Kidney (tissue), 14 donors: Measurements from ENCODE around the gene CEP89. TPM values are rescaled to one million over a fixed set of nuclear protein-coding genes. Genes with fewer than 3 reads are reported as not detected.

ENCODE experiments used
- DNase-seq, 5 donors: peaks; one replicate each; pipeline ENCODE4 v3.0.0-alpha.2; 2013 to 2020
- FAIRE-seq: peaks from 2 replicates; lab custom pipeline; 2012; peaks lifted over from hg19 to GRCh38; lab: Jason Lieb, UNC
- H3K27ac ChIP-seq, 2 donors: one replicate each; pipeline ENCODE4 v1.7.0; 2013; ENCODE audit warnings: low read depth in 2 of 2, low read length in 2 of 2, inconsistent platforms in 1 of 2
- H3K27me3 ChIP-seq: one replicate; pipeline ENCODE4 v1.7.1; 2013; ENCODE audit warnings: low read length, inconsistent platforms; ENCODE audit not compliant: control insufficient read depth, insufficient read depth
- H3K36me3 ChIP-seq, 3 donors: one replicate each; pipeline versions ENCODE4 v1.7.0 to v1.7.1; 2013; ENCODE audit warnings: low read length in 3 of 3, control low read depth in 1 of 3, inconsistent platforms in 1 of 3; ENCODE audit not compliant: insufficient read depth in 3 of 3, control insufficient read depth in 2 of 3
- H3K4me1 ChIP-seq, 3 donors: one replicate each; pipeline versions ENCODE4 v1.7.0 to v1.7.1; 2013; ENCODE audit warnings: low read length in 3 of 3, inconsistent platforms in 1 of 3, low read depth in 1 of 3; ENCODE audit not compliant: control insufficient read depth in 2 of 3, insufficient read depth in 2 of 3
- H3K4me3 ChIP-seq, 3 donors: one replicate each; pipeline versions ENCODE4 v1.7.0 to v1.8.1; 2013; ENCODE audit warnings: low read length in 3 of 3, control low read depth in 1 of 3, inconsistent platforms in 1 of 3
- H3K9ac ChIP-seq, 3 donors: one replicate each; pipeline versions ENCODE4 v1.7.0 to v1.7.1; 2013; ENCODE audit warnings: low read length in 3 of 3, control low read depth in 1 of 3, inconsistent platforms in 1 of 3
- H3K9me3 ChIP-seq, 3 donors: one replicate each; pipeline versions ENCODE4 v1.7.0 to v1.7.1; 2013; ENCODE audit warnings: low read length in 3 of 3, control low read depth in 1 of 3, inconsistent platforms in 1 of 3; ENCODE audit not compliant: control insufficient read depth in 2 of 3, insufficient read depth in 1 of 3
- CTCF ChIP-seq: IDR thresholded peaks from 3 replicates; pipeline ENCODE4 v1.5.1; 2012; ENCODE audit warnings: mild to moderate bottlenecking, moderate library complexity, borderline replicate concordance; ENCODE audit not compliant: insufficient read depth; ENCODE audit errors: extremely low read depth
- intact Hi-C: fragments of 100-400 bp; cut with DNase I; formaldehyde crosslinking; loops from one replicate; pipeline ENCODE4 v1.11.1; 2022
- polyA plus RNA-seq: library from polyadenylated mRNA; stranded (reverse); fragments of 350-450 nt; fragmentation: Illumina TruSeq; extraction: RNeasy Lipid Tissue Mini Kit (QIAGEN cat#74804); gene quantifications from one replicate; pipeline ENCODE4 v1.2.3, GENCODE V29; 2014; ENCODE audit warnings: low read depth, low replicate concordance; ENCODE audit not compliant: insufficient read depth
- total RNA-seq: library from RNA; stranded (reverse); fragmentation: NEBNext Ultra II Directional; extraction: Animal tissue kit (Norgen Biotek cat#: 25700); gene quantifications from one replicate; pipeline ENCODE4 v1.2.1, GENCODE V29; 2021
- donor health status: control.
- donor health status: control.
- donor health status: control.
- donor health status: control.
- donor health status: control.
- donor health status: DM: yes; HTN: yes; CAD: no.
- donor health status: Normal renal cell carcinoma (clear cell type).

CEP89 gene
- total and polyA plus RNA-seq, 2 donors from 2014 or later: 12.4 to 24.0 TPM

GRCh38 chr19:32890841-32891240 lies 80.9 kb downstream of the CEP89 start:
- TF ChIP-seq CTCF: no peak
- no peak for FAIRE-seq
- Histone ChIP-seq H3K27me3 (no peaks in the 10 kb centered on the region), H3K9ac (no peak overlapping the region), H3K4me1 (no peaks in the 10 kb centered on the region), H3K4me3 (no peak overlapping the region), H3K36me3 (peaks cover 0 to 5% (median 0%) of the 10 kb centered on the region in 3 donors), H3K9me3 (peaks cover 2 to 10% (median 5%) of the 10 kb centered on the region in 3 donors), H3K27ac (no peak overlapping the region)
- no peak for DNase-seq
- intact Hi-C loops: no loop called here

- Histone ChIP-seq H3K9ac (no peak overlapping the region), H3K4me3 (no peak overlapping the region), H3K27ac (no peak overlapping the region), H3K4me1 (no peaks in the 10 kb centered on the region), H3K9me3 (peaks cover 2 to 10% (median 5%) of the 10 kb centered on the region in 3 donors), H3K27me3 (no peaks in the 10 kb centered on the region), H3K36me3 (peaks cover 0 to 5% (median 0%) of the 10 kb centered on the region in 3 donors)
- TF ChIP-seq CTCF: no peak
- no peak for FAIRE-seq
- intact Hi-C loops: no loop called here
- DNase-seq: no peak
Observed at GRCh38 chr19:32890326-32890725, 81.4 kb downstream of the CEP89 start.

- no peak overlapping the region for H3K9ac ChIP-seq
- H3K4me1 ChIP-seq: no peaks in the 10 kb centered on the region
- H3K4me3 ChIP-seq: no peak overlapping the region
- H3K27ac ChIP-seq: no peak overlapping the region
- FAIRE-seq (no peak), DNase-seq (no peak)
- no peak for TF ChIP-seq CTCF
- intact Hi-C loops: no loop called here
- no peaks in the 10 kb centered on the region for H3K27me3 ChIP-seq
- H3K9me3 ChIP-seq: peaks cover 2 to 10% (median 5%) of the 10 kb centered on the region in 3 donors
- peaks cover 0 to 5% (median 0%) of the 10 kb centered on the region in 3 donors for H3K36me3 ChIP-seq
Observed at GRCh38 chr19:32889137-32889934, 82.4 kb downstream of the CEP89 start.
